Neural crest cell (in vitro differentiated cells): ENCODE results near the gene ASPG. TPM values are rescaled to one million over a fixed set of nuclear protein-coding genes. Genes with fewer than 3 reads are reported as not detected.

ENCODE experiments used
- DNase-seq: peaks from one replicate; pipeline ENCODE4 v3.0.0; 2021; ENCODE audit warnings: low read depth, mixed read lengths, low spot score
- H3K27ac Mint-ChIP-seq: one replicate; pipeline ENCODE4 v1.8.0; 2021; ENCODE audit warnings: mild to moderate bottlenecking, mixed read lengths; ENCODE audit not compliant: unreplicated experiment
- H3K27me3 Mint-ChIP-seq: 2 replicates; pipeline ENCODE4 v1.8.0; 2021; ENCODE audit warnings: low read depth, mild to moderate bottlenecking, mixed read lengths
- H3K36me3 Mint-ChIP-seq: 2 replicates; pipeline ENCODE4 v1.8.0; 2021; ENCODE audit warnings: low read depth, mild to moderate bottlenecking, mixed read lengths
- H3K4me1 Mint-ChIP-seq: 2 replicates; pipeline ENCODE4 v1.8.0; 2021; ENCODE audit warnings: mixed read lengths
- H3K4me3 Mint-ChIP-seq: one replicate; pipeline ENCODE4 v1.8.0; 2021; ENCODE audit warnings: mild to moderate bottlenecking, mixed read lengths
- H3K9me3 Mint-ChIP-seq: 2 replicates; pipeline ENCODE4 v1.8.0; 2021; ENCODE audit warnings: mixed read lengths
- total RNA-seq: library from RNA; stranded (reverse); gene quantifications from 2 replicates; pipeline ENCODE4 v1.2.1, GENCODE V29; 2021
- TF ChIP-seq, protein P1 (sequence below): fragments of 200-600 bp; sonication (generic); conservative IDR thresholded peaks from 2 replicates; pipeline ENCODE4 v1.5.0; 2021; ENCODE audit warnings: antibody characterized with exemption, mild to moderate bottlenecking

ASPG gene
- total RNA-seq, 1 donor from 2014 or later = not detected

DNA sequence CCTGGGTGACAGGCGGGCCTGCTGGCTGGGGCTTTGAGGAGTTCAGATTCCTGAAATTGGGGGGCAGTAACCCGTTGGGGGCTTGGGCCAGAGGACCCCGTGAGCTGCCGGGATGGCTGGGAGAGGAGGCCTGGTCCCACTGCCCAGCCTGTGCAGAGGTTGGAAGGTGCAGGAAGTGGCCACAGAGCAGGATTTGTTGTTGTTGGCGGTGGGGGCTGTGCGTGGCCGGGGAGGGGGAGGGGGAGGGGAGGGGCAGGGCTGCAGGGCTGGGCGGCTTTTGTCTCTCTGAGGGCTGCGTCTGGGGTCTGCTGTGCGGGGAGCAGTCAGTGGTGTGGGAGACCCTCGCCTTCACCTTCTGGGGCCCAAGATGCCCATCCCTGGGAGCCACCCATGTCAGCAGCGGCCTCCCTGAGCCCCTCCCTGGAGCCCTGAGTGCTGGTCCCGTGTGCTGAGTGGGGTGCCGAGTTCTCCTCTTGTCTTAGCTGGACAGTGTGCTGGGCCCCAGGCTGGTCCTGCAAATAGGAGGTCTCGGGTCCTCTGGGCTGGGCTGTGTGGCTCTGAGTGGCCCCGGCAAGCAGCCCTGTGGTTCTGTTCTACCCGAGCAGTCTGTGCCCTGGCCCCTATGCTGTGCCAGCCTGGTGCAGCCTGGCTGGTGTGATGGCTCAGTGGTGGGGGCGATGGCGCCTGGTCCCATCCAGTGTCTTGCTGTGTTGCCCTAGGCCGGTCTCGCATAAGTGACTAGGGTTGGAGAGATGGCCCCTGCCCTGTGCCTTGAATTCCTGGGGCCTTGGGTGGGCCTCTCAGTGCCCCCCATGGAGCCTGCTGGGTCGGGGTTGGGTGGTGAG, 63.2 kb downstream of the ASPG start:
- no peaks in the 10 kb centered on the region for H3K9me3 Mint-ChIP-seq
- no peak overlapping the region for H3K4me3 Mint-ChIP-seq
- no peaks in the 10 kb centered on the region for H3K27me3 Mint-ChIP-seq
- no peak for DNase-seq
- TF ChIP-seq, protein P1, sequence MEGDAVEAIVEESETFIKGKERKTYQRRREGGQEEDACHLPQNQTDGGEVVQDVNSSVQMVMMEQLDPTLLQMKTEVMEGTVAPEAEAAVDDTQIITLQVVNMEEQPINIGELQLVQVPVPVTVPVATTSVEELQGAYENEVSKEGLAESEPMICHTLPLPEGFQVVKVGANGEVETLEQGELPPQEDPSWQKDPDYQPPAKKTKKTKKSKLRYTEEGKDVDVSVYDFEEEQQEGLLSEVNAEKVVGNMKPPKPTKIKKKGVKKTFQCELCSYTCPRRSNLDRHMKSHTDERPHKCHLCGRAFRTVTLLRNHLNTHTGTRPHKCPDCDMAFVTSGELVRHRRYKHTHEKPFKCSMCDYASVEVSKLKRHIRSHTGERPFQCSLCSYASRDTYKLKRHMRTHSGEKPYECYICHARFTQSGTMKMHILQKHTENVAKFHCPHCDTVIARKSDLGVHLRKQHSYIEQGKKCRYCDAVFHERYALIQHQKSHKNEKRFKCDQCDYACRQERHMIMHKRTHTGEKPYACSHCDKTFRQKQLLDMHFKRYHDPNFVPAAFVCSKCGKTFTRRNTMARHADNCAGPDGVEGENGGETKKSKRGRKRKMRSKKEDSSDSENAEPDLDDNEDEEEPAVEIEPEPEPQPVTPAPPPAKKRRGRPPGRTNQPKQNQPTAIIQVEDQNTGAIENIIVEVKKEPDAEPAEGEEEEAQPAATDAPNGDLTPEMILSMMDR = no peak
- no peaks in the 10 kb centered on the region for H3K36me3 Mint-ChIP-seq
- peak overlapping the region; percentile 35 for H3K27ac Mint-ChIP-seq
- H3K4me1 Mint-ChIP-seq = peaks cover 24% of the 10 kb centered on the region

DNA sequence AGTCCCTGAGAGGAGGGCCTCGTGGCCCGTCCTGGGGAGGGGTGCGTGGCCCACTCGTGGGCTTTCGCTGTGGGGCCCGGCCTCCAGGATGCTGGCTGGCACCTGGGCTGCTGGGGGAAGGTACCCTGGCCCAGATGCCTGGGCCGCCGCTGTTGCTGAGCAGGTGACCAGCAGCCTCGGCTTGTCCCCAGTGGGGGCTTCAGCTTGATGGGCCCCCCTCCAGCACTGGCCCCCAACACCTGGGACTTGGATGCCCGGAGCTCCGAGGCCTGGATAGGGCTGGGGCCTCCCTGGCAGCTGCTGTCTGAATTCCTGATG, 63.7 kb downstream of the ASPG start:
- Mint-ChIP-seq H3K27me3 (no peaks in the 10 kb centered on the region), H3K4me3 (no peak overlapping the region), H3K36me3 (no peaks in the 10 kb centered on the region), H3K27ac (no peak overlapping the region), H3K9me3 (no peaks in the 10 kb centered on the region), H3K4me1 (peaks cover 24% of the 10 kb centered on the region)
- TF ChIP-seq, protein P1 = no peak
- no peak for DNase-seq

DNA sequence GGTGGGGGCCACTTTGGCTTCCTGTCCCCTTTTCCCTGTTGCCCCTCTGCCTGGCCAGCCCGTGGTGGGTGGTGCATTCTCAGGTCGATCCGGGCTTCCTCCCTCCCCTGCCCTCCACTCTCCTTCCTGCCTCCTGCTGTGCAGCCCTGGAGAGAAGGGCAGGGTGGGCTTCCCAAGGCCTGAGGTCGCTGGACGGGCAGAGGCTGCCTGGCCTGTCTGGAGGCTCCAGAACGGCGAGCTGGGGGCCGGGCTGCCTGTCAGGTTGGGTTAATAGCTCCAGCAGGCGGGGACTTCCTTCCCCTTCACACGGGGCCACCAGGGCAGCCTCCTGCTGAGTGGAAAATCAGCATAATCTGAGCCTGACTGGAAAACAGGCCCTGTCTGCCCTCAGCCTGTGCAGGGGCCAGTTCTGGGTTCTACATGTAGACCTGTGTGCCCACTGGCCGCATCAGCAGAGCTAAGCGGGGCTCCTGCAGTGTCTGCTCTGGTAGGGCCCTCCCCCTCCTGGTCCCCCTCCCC, 64.2 kb downstream of the ASPG start:
- DNase-seq = no peak
- no peaks in the 10 kb centered on the region for H3K9me3 Mint-ChIP-seq
- no peaks in the 10 kb centered on the region for H3K36me3 Mint-ChIP-seq
- no peak overlapping the region for H3K27ac Mint-ChIP-seq
- peaks cover 24% of the 10 kb centered on the region for H3K4me1 Mint-ChIP-seq
- no peaks in the 10 kb centered on the region for H3K27me3 Mint-ChIP-seq
- TF ChIP-seq, protein P1 = no peak
- H3K4me3 Mint-ChIP-seq = no peak overlapping the region

DNA sequence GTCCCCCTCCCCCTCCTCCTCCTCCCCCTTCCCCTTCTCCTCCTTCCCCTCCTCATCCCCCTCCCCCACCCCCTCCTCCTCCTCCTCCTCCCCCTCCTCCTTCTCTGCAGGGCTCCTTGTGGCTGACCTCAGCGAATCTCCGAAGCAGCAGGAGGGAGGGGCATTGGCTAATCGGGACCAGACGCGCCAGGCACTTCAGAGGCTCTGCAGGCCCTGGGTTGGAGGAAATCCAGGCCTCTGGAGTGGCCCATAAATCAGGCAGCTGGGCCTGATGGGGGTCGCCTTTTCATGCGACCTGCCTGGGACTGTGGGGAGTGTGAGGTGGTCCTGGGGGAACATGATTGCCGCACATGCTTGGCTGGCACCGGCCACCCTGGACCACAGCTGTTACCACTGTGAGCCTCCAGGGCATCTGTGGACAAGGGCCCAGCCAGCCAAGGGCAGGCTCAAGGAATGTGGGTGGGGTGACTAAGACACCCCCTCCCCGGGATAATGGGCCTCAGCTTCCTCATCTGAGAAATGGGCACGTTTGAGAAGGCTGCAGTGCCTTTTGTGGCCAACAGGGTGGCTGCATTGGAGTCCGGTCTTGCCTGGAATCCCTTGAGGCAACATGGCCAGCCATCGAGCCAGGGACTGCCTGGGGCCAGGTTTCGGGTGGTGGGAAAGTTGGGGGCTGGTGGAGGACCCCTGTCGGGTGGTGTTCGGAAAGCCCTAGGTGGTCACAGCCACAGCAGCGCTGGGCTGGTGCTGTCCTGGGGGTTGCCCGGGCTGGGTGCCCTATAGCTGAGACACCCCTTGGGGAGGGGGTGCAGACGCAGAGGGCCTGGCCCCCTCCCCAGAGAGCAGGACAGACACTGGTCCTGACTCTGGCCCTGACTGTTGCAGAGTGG, 64.9 kb downstream of the ASPG start:
- H3K4me3 Mint-ChIP-seq = no peak overlapping the region
- H3K9me3 Mint-ChIP-seq = no peaks in the 10 kb centered on the region
- peaks cover 24% of the 10 kb centered on the region for H3K4me1 Mint-ChIP-seq
- TF ChIP-seq, protein P1 = peak; percentile 56
- H3K36me3 Mint-ChIP-seq = no peaks in the 10 kb centered on the region
- H3K27ac Mint-ChIP-seq = peak overlapping the region; percentile 75
- DNase-seq = no peak
- H3K27me3 Mint-ChIP-seq = no peaks in the 10 kb centered on the region

DNA sequence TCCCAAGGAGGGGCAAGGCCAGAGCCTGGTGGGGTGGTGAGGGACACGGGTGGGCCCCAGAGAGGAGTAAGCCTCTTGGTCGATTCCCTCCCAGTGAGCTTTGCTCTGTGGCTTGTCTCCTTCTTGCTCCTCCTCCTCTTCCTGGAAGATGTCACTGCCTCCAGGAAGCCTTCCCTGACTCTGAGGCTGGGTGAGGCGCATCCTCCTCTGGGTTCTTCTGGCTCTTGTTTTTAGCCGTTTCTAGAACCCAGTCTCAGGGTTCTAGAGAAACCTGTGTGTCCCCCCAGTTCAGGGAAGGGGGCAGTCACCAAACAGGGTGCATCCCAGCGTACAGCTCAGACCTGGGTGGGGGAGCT, 65.5 kb downstream of the ASPG start:
- no peak for DNase-seq
- no peaks in the 10 kb centered on the region for H3K9me3 Mint-ChIP-seq
- H3K27me3 Mint-ChIP-seq = no peaks in the 10 kb centered on the region
- H3K27ac Mint-ChIP-seq = no peak overlapping the region
- H3K4me3 Mint-ChIP-seq = no peak overlapping the region
- TF ChIP-seq, protein P1 = no peak
- H3K4me1 Mint-ChIP-seq = peaks cover 21% of the 10 kb centered on the region
- H3K36me3 Mint-ChIP-seq = no peaks in the 10 kb centered on the region
